GM23248 (cell line): ENCODE results near the gene TUBB2A.

Experiments
- EZH2 ChIP-seq: fragments of 200-600 bp; sonication (generic); IDR thresholded peaks from 2 replicates; pipeline ENCODE4 v1.6.1; 2018; ENCODE audit warnings: antibody characterized with exemption, mild to moderate bottlenecking; ENCODE audit not compliant: insufficient read depth, poor library complexity, severe bottlenecking
- EZH2phosphoT487 ChIP-seq: fragments of 200-600 bp; sonication (generic); IDR thresholded peaks from 2 replicates; pipeline ENCODE4 v1.6.1; 2018; ENCODE audit warnings: antibody characterized with exemption, moderate library complexity, mild to moderate bottlenecking, low read depth; ENCODE audit not compliant: insufficient read depth

GRCh38 chr6:3164388-3164787, 7.0 kb upstream of the TUBB2A start:
- TF ChIP-seq EZH2 = no peak
- TF ChIP-seq EZH2phosphoT487 = no peak
